Measurements from ENCODE around the gene TANK. TPM values are rescaled to one million over a fixed set of nuclear protein-coding genes. Genes with fewer than 3 reads are reported as not detected.
"Not testable (repeated sequence)": the region's sequence is repeated elsewhere in the genome, so short reads cannot be mapped to it uniquely, and the experiment has no call there.

Gene TANK
- 63.8 TPM for total RNA-seq

- peak; percentile 95 for DNase-seq
These were observed at the start of gene TANK for GRCh38 chr2:161160226-161161073. Gene TANK, plus strand, starts transcription at chr2:161160428. Its CDS starts 19,235 bp downstream, at chr2:161179663.

GRCh38 chr2:161111531-161111930 lies 48.7 kb upstream of the TANK start:
- no peak for DNase-seq

- no peak for DNase-seq
These were observed 47.3 kb upstream of the TANK start for GRCh38 chr2:161112908-161113307.

GRCh38 chr2:161113693-161114575 lies 46.3 kb upstream of the TANK start:
- DNase-seq: no peak

- DNase-seq: no peak
These were observed 45.0 kb upstream of the TANK start for GRCh38 chr2:161115205-161115604.

- DNase-seq: no peak
These were observed 44.4 kb upstream of the TANK start for GRCh38 chr2:161115605-161116380.

- no peak for DNase-seq
These were observed 43.7 kb upstream of the TANK start for GRCh38 chr2:161116509-161116908.

- DNase-seq: no peak
These were observed 42.7 kb upstream of the TANK start for GRCh38 chr2:161117506-161117905.

- no peak for DNase-seq
These were observed 41.5 kb upstream of the TANK start for GRCh38 chr2:161118722-161119121.

GRCh38 chr2:161119483-161119882 lies 40.7 kb upstream of the TANK start:
- no peak for DNase-seq

- no peak for DNase-seq
These were observed 39.5 kb upstream of the TANK start for GRCh38 chr2:161120775-161121174.

- DNase-seq: no peak
These were observed 38.6 kb upstream of the TANK start for GRCh38 chr2:161121622-161122021.

- peak; percentile 50 for DNase-seq
These were observed 37.3 kb upstream of the TANK start for GRCh38 chr2:161122772-161123530.

- DNase-seq: peak; percentile 37
These were observed 36.6 kb upstream of the TANK start for GRCh38 chr2:161123531-161124030.

GRCh38 chr2:161124201-161124600 lies 36.0 kb upstream of the TANK start:
- no peak for DNase-seq

GRCh38 chr2:161128885-161129284 lies 31.3 kb upstream of the TANK start:
- no peak for DNase-seq

GRCh38 chr2:161130354-161130753 lies 29.9 kb upstream of the TANK start:
- no peak for DNase-seq

- DNase-seq: no peak
These were observed 29.1 kb upstream of the TANK start for GRCh38 chr2:161131074-161131680.

GRCh38 chr2:161131804-161132203 lies 28.4 kb upstream of the TANK start:
- DNase-seq: no peak

- not testable (repeated sequence) for DNase-seq
These were observed 27.8 kb upstream of the TANK start for GRCh38 chr2:161132384-161132783.

- DNase-seq: no peak
These were observed 26.9 kb upstream of the TANK start for GRCh38 chr2:161133366-161133765.

Data from tongue (tissue), 2 donors.